ENCODE data around the gene PTTG1IP. TPM values are rescaled to one million over a fixed set of nuclear protein-coding genes. Genes with fewer than 3 reads are reported as not detected.

The PTTG1IP gene
- total RNA-seq, 1 donor from 2014 or later, result 72.2 TPM

GRCh38 chr21:44849616-44850130 is 23.8 kb downstream of the PTTG1IP start:
- FAIRE-seq (no peak), DNase-seq (ENCODE audit: low spot score in 2 of 2) (no peak)

GRCh38 chr21:44848821-44849521 is 24.5 kb downstream of the PTTG1IP start:
- DNase-seq (ENCODE audit: low spot score in 2 of 2) (no peak), FAIRE-seq (no peak)

- FAIRE-seq, result no peak
- no peak for DNase-seq (ENCODE audit: low spot score in 2 of 2)
Observed at GRCh38 chr21:44847261-44848056, 26.0 kb downstream of the PTTG1IP start.

- no peak for FAIRE-seq
- peak; percentile 60 to 82 for DNase-seq (ENCODE audit: low spot score in 2 of 2)
Observed at GRCh38 chr21:44846485-44847260, 26.8 kb downstream of the PTTG1IP start.

- no peak for DNase-seq (ENCODE audit: low spot score in 2 of 2)
- FAIRE-seq, result no peak
Observed at GRCh38 chr21:44846224-44846484, 27.3 kb downstream of the PTTG1IP start.

GRCh38 chr21:44845418-44846223 is 27.9 kb downstream of the PTTG1IP start:
- FAIRE-seq (no peak), DNase-seq (ENCODE audit: low spot score in 2 of 2) (peak; percentile 65 to 72)

- no peak for DNase-seq (ENCODE audit: low spot score in 2 of 2)
- no peak for FAIRE-seq
Observed at GRCh38 chr21:44844256-44844655, 29.2 kb downstream of the PTTG1IP start.

GRCh38 chr21:44842721-44843445 is 30.6 kb downstream of the PTTG1IP start:
- no peak for FAIRE-seq
- DNase-seq (ENCODE audit: low spot score in 2 of 2), result no peak

- FAIRE-seq, result no peak
- no peak for DNase-seq (ENCODE audit: low spot score in 2 of 2)
Observed at GRCh38 chr21:44842087-44842486, 31.4 kb downstream of the PTTG1IP start.

GRCh38 chr21:44840771-44841170 is 32.7 kb downstream of the PTTG1IP start:
- no peak for DNase-seq (ENCODE audit: low spot score in 2 of 2)
- FAIRE-seq, result no peak

GRCh38 chr21:44838951-44839350 is 34.5 kb downstream of the PTTG1IP start:
- DNase-seq (ENCODE audit: low spot score in 2 of 2) (no peak), FAIRE-seq (no peak)

GRCh38 chr21:44838039-44838895 is 35.2 kb downstream of the PTTG1IP start:
- no peak for DNase-seq (ENCODE audit: low spot score in 2 of 2)
- FAIRE-seq, result no peak

- DNase-seq (ENCODE audit: low spot score in 2 of 2), result no peak
- FAIRE-seq, result no peak
Observed at GRCh38 chr21:44837537-44837936, 36.0 kb downstream of the PTTG1IP start.

- FAIRE-seq (no peak), DNase-seq (ENCODE audit: low spot score in 2 of 2) (peak in 1 of 2 donors; percentile 72)
Observed at GRCh38 chr21:44836666-44837471, 36.6 kb downstream of the PTTG1IP start.

- FAIRE-seq, result no peak
Observed at GRCh38 chr21:44836349-44836665, 37.2 kb downstream of the PTTG1IP start.

GRCh38 chr21:44835647-44835973 is 37.9 kb downstream of the PTTG1IP start:
- DNase-seq (ENCODE audit: low spot score in 2 of 2), result no peak
- no peak for FAIRE-seq

More at GRCh38 chr21:44836349-44836665, 37.2 kb downstream of the PTTG1IP start:
- DNase-seq (ENCODE audit: low spot score in 2 of 2), result peak in 1 of 2 donors; percentile 53

GRCh38 chr21:44834951-44835646 is 38.4 kb downstream of the PTTG1IP start:
- FAIRE-seq (no peak), DNase-seq (ENCODE audit: low spot score in 2 of 2) (no peak)
